Measurements from ENCODE around the gene MAN1A1.

Gene MAN1A1

DNA sequence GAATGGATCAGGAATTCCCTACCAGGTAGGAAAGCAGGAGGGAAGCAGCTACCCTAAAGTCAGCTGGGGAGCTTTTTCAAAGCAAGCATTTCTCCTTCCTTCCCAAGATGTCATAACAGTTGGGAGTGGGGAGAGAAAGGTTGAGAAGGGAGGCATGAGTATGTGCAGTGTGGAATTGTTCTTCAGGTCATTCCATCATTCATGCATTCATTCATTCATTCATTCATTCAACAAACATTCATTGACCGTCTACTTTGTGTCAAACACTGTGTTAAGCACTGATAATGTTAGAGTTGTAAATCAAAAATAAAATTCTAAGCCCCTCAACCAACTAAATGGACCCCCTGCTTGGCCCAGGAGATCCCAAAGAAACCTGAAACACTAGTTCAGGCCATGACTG lies 221.9 kb downstream of the MAN1A1 start:
- no peak overlapping the region for H3K4me3 ChIP-seq (ENCODE audit: low read length)
- no peak for DNase-seq (ENCODE audit: low read depth)
- TF ChIP-seq, protein P1, sequence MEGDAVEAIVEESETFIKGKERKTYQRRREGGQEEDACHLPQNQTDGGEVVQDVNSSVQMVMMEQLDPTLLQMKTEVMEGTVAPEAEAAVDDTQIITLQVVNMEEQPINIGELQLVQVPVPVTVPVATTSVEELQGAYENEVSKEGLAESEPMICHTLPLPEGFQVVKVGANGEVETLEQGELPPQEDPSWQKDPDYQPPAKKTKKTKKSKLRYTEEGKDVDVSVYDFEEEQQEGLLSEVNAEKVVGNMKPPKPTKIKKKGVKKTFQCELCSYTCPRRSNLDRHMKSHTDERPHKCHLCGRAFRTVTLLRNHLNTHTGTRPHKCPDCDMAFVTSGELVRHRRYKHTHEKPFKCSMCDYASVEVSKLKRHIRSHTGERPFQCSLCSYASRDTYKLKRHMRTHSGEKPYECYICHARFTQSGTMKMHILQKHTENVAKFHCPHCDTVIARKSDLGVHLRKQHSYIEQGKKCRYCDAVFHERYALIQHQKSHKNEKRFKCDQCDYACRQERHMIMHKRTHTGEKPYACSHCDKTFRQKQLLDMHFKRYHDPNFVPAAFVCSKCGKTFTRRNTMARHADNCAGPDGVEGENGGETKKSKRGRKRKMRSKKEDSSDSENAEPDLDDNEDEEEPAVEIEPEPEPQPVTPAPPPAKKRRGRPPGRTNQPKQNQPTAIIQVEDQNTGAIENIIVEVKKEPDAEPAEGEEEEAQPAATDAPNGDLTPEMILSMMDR (IDR thresholded peaks at IDR 0.05; ENCODE audit: insufficient read depth, low read depth, low read length, missing control alignments): no peak
